HEK293T (cell line): ENCODE results near the gene EED.

ENCODE experiments used
- ARNT ChIP-seq: fragments of 450-650 bp; IDR thresholded peaks from 2 replicates; pipeline ENCODE4 v1.6.1; 2017; ENCODE audit warnings: mild to moderate bottlenecking
- BHLHE40 ChIP-seq: fragments of 450-650 bp; IDR thresholded peaks from 2 replicates; pipeline ENCODE4 v1.6.1; 2016; ENCODE audit warnings: mild to moderate bottlenecking, moderate library complexity, borderline replicate concordance
- ELF4 ChIP-seq: fragments of 450-650 bp; IDR thresholded peaks from 2 replicates; pipeline ENCODE4 v1.6.1; 2017; ENCODE audit warnings: antibody characterized with exemption
- FOXK2 ChIP-seq: fragments of 450-650 bp; IDR thresholded peaks from 2 replicates; pipeline ENCODE4 v1.6.1; 2016; ENCODE audit warnings: mild to moderate bottlenecking
- FOXM1 ChIP-seq: fragments of 450-650 bp; IDR thresholded peaks from 2 replicates; pipeline ENCODE4 v1.6.1; 2017; ENCODE audit warnings: mild to moderate bottlenecking, borderline replicate concordance
- LEF1 ChIP-seq: fragments of 450-650 bp; IDR thresholded peaks from 2 replicates; pipeline ENCODE4 v1.6.1; 2017; ENCODE audit warnings: mild to moderate bottlenecking, borderline replicate concordance
- PKNOX1 ChIP-seq: fragments of 450-650 bp; IDR thresholded peaks from 2 replicates; pipeline ENCODE4 v1.6.1; 2016
- SP1 ChIP-seq: fragments of 450-650 bp; IDR thresholded peaks from 2 replicates; pipeline ENCODE4 v1.6.1; 2017
- TARDBP ChIP-seq: fragments of 450-650 bp; IDR thresholded peaks from 2 replicates; pipeline ENCODE4 v1.6.1; 2016
- ZNF384 ChIP-seq: fragments of 450-650 bp; IDR thresholded peaks from 2 replicates; pipeline ENCODE4 v1.6.1; 2016

- TF ChIP-seq ELF4 (no peak), BHLHE40 (no peak), FOXM1 (no peak), LEF1 (no peak), SP1 (no peak), FOXK2 (no peak), TARDBP (no peak), PKNOX1 (peak; percentile 66), ZNF384 (no peak), ARNT (no peak)
Measured at GRCh38 chr11:86247608-86248007, 3.1 kb downstream of the EED start.
